GM12872 (cell line): ENCODE data around the gene WWP2.
"Not testable (repeated sequence)": the region's sequence is repeated elsewhere in the genome, so short reads cannot be mapped to it uniquely, and the experiment has no call there.

ENCODE experiments used
- CTCF ChIP-seq: IDR thresholded peaks from 3 replicates; pipeline ENCODE4 v1.5.1; 2011; ENCODE audit warnings: low read depth, mild to moderate bottlenecking, low read length, moderate library complexity; ENCODE audit not compliant: insufficient read depth

The WWP2 gene

GRCh38 chr16:69951017-69951671 lies 189.0 kb downstream of the WWP2 start, which contains the start of gene CLEC18A:
Gene CLEC18A, plus strand, starts transcription at chr16:69951334. Its CDS starts 33 bp downstream, at chr16:69951367.
- TF ChIP-seq CTCF: not testable (repeated sequence)
